ENCODE measurements around the gene LENEP.

- TF ChIP-seq POLR2A (IDR thresholded peaks at IDR 0.05), result no peak
- TF ChIP-seq, protein P1, sequence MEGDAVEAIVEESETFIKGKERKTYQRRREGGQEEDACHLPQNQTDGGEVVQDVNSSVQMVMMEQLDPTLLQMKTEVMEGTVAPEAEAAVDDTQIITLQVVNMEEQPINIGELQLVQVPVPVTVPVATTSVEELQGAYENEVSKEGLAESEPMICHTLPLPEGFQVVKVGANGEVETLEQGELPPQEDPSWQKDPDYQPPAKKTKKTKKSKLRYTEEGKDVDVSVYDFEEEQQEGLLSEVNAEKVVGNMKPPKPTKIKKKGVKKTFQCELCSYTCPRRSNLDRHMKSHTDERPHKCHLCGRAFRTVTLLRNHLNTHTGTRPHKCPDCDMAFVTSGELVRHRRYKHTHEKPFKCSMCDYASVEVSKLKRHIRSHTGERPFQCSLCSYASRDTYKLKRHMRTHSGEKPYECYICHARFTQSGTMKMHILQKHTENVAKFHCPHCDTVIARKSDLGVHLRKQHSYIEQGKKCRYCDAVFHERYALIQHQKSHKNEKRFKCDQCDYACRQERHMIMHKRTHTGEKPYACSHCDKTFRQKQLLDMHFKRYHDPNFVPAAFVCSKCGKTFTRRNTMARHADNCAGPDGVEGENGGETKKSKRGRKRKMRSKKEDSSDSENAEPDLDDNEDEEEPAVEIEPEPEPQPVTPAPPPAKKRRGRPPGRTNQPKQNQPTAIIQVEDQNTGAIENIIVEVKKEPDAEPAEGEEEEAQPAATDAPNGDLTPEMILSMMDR (IDR thresholded peaks at IDR 0.05), result no peak
Observed at GRCh38 chr1:155001425-155001674, 8.0 kb downstream of the LENEP start.
